ENCODE results near the gene PKHD1. TPM values are rescaled to one million over a fixed set of nuclear protein-coding genes. Genes with fewer than 3 reads are reported as not detected.
"Not testable (repeated sequence)": the region's sequence is repeated elsewhere in the genome, so short reads cannot be mapped to it uniquely, and the experiment has no call there.

Gene PKHD1
- total RNA-seq, 2 donors from 2014 or later = not detected

GRCh38 chr6:51954681-51955080 is 132.7 kb downstream of the PKHD1 start:
- Histone ChIP-seq H3K4me3 (no peak overlapping the region), H3K4me1 (no peaks in the 10 kb centered on the region), H3K9me3 (no peaks in the 10 kb centered on the region), H3K27ac (no peak overlapping the region), H3K36me3 (no peaks in the 10 kb centered on the region), H3K27me3 (no peaks in the 10 kb centered on the region)
- no peak for TF ChIP-seq CTCF (IDR thresholded peaks at IDR 0.05)
- DNase-seq (ENCODE audit: low spot score) = no peak

GRCh38 chr6:51953246-51953645 is 134.2 kb downstream of the PKHD1 start:
- H3K27me3 ChIP-seq = no peaks in the 10 kb centered on the region
- no peaks in the 10 kb centered on the region for H3K4me1 ChIP-seq
- H3K27ac ChIP-seq = no peak overlapping the region
- DNase-seq (ENCODE audit: low spot score) = no peak
- TF ChIP-seq CTCF (IDR thresholded peaks at IDR 0.05) = no peak
- H3K4me3 ChIP-seq = no peak overlapping the region
- no peaks in the 10 kb centered on the region for H3K9me3 ChIP-seq
- H3K36me3 ChIP-seq = no peaks in the 10 kb centered on the region

GRCh38 chr6:51951924-51952323 is 135.5 kb downstream of the PKHD1 start:
- Histone ChIP-seq H3K27me3 (no peaks in the 10 kb centered on the region), H3K36me3 (no peaks in the 10 kb centered on the region), H3K9me3 (no peaks in the 10 kb centered on the region), H3K4me3 (no peak overlapping the region), H3K4me1 (no peaks in the 10 kb centered on the region), H3K27ac (no peak overlapping the region)
- TF ChIP-seq CTCF (IDR thresholded peaks at IDR 0.05) = no peak
- no peak for DNase-seq (ENCODE audit: low spot score)

- no peaks in the 10 kb centered on the region for H3K36me3 ChIP-seq
- H3K27ac ChIP-seq = no peak overlapping the region
- H3K4me3 ChIP-seq = no peak overlapping the region
- no peaks in the 10 kb centered on the region for H3K9me3 ChIP-seq
- no peak for DNase-seq (ENCODE audit: low spot score)
- no peaks in the 10 kb centered on the region for H3K4me1 ChIP-seq
- no peak for TF ChIP-seq CTCF (IDR thresholded peaks at IDR 0.05)
- no peaks in the 10 kb centered on the region for H3K27me3 ChIP-seq
These were observed 137.9 kb downstream of the PKHD1 start for GRCh38 chr6:51949526-51949925.

GRCh38 chr6:51939695-51940094 is 147.7 kb downstream of the PKHD1 start:
- not testable (repeated sequence) for H3K4me3 ChIP-seq; H3K27ac ChIP-seq; H3K27me3 ChIP-seq; H3K36me3 ChIP-seq; DNase-seq (ENCODE audit: low spot score); H3K9me3 ChIP-seq; H3K4me1 ChIP-seq

GRCh38 chr6:51936531-51937290 is 150.7 kb downstream of the PKHD1 start:
- Histone ChIP-seq H3K9me3 (no peaks in the 10 kb centered on the region), H3K27me3 (no peaks in the 10 kb centered on the region), H3K4me3 (no peak overlapping the region), H3K4me1 (no peaks in the 10 kb centered on the region), H3K27ac (no peak overlapping the region), H3K36me3 (no peaks in the 10 kb centered on the region)
- no peak for TF ChIP-seq CTCF (IDR thresholded peaks at IDR 0.05)
- DNase-seq (ENCODE audit: low spot score) = no peak

Data from right atrium auricular region (tissue), 2 donors.